Cardiac fibroblast (primary cell): ENCODE measurements around the gene ABR.

ENCODE experiments used
- DNase-seq, 2 donors: peaks; one replicate each; pipeline versions ENCODE4 v3.0.0 to v3.0.0-alpha.2; 2010; ENCODE audit warnings: low read depth in 2 of 2
- H3K4me3 ChIP-seq, 2 donors: replicated peaks in 1 of 2; 1 replicate in 1 of 2; 2 replicates in 1 of 2; pipeline ENCODE4 v1.5.1; 2011; ENCODE audit warnings: low read depth in 2 of 2, low read length in 2 of 2, mild to moderate bottlenecking in 2 of 2, moderate library complexity in 1 of 2
- TF ChIP-seq, protein P1 (sequence below): IDR thresholded peaks from one replicate; pipeline ENCODE4 v1.5.1; 2011; ENCODE audit warnings: low read depth, mild to moderate bottlenecking, low read length, inconsistent platforms

The ABR gene

GRCh38 chr17:1120596-1121441, 59.0 kb downstream of the ABR start:
- DNase-seq: no peak
- TF ChIP-seq, protein P1, sequence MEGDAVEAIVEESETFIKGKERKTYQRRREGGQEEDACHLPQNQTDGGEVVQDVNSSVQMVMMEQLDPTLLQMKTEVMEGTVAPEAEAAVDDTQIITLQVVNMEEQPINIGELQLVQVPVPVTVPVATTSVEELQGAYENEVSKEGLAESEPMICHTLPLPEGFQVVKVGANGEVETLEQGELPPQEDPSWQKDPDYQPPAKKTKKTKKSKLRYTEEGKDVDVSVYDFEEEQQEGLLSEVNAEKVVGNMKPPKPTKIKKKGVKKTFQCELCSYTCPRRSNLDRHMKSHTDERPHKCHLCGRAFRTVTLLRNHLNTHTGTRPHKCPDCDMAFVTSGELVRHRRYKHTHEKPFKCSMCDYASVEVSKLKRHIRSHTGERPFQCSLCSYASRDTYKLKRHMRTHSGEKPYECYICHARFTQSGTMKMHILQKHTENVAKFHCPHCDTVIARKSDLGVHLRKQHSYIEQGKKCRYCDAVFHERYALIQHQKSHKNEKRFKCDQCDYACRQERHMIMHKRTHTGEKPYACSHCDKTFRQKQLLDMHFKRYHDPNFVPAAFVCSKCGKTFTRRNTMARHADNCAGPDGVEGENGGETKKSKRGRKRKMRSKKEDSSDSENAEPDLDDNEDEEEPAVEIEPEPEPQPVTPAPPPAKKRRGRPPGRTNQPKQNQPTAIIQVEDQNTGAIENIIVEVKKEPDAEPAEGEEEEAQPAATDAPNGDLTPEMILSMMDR: no peak
- H3K4me3 ChIP-seq: no peak overlapping the region

DNA sequence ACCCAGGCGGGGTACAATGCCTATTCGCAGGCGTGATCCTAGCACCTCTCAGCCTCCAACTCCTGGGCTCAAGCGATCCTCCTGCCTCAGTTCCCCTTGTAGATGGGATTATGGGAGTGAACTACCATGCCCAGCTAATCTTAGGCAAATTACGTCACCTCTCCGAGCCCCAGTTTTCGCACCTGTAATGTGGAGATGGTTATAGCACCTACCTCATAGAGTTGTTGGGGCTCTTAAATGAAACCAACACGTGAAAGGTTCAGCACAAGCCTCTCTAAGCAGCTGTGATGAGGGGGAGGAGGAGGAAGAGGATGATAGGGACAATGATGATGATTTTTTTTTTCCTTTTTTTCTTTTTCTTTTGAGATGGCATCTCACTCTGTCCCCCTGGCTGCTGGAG, 59.9 kb downstream of the ABR start:
- TF ChIP-seq, protein P1: no peak
- DNase-seq: no peak
- no peak overlapping the region for H3K4me3 ChIP-seq

DNA sequence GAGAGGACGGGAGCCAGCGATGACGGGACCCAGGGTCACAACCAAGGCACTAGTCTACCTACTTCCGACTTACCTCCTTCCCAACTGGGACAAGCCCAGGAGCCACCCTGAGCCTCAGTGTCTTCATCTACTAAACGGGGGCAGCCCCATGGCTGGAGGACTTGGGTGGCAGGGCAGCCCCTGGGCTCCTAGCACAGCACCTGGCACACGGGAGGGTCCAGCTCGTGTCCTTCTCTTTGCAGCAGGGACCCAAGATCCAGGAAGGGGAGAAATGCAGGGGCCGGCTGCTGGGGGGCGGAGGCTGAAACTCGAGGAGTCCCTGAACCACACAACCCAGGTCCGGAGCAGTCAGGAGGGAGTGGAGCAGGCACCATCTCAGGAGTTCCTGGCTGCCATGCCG, 63.2 kb downstream of the ABR start:
- no peak for DNase-seq
- TF ChIP-seq, protein P1: no peak
- H3K4me3 ChIP-seq: no peak overlapping the region

DNA sequence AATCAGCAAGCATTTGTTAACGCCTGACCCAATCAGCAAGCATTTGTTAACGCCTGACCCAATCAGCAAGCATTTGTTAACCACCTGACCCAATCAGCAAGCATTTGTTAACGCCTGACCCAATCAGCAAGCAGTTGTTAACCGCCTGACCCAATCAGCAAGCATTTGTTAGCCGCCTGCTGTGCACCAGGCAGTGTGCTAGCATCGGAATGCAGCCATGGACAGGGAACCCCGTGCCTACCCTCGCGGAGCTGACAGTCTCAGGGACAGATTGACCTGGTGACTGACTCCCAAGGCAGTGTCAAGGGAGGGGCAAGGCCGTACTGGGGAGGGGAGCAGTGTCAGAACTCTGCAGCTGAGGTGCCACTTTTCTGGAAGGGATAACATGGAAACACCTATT, 66.9 kb downstream of the ABR start:
- TF ChIP-seq, protein P1: no peak
- no peak overlapping the region for H3K4me3 ChIP-seq
- no peak for DNase-seq

DNA sequence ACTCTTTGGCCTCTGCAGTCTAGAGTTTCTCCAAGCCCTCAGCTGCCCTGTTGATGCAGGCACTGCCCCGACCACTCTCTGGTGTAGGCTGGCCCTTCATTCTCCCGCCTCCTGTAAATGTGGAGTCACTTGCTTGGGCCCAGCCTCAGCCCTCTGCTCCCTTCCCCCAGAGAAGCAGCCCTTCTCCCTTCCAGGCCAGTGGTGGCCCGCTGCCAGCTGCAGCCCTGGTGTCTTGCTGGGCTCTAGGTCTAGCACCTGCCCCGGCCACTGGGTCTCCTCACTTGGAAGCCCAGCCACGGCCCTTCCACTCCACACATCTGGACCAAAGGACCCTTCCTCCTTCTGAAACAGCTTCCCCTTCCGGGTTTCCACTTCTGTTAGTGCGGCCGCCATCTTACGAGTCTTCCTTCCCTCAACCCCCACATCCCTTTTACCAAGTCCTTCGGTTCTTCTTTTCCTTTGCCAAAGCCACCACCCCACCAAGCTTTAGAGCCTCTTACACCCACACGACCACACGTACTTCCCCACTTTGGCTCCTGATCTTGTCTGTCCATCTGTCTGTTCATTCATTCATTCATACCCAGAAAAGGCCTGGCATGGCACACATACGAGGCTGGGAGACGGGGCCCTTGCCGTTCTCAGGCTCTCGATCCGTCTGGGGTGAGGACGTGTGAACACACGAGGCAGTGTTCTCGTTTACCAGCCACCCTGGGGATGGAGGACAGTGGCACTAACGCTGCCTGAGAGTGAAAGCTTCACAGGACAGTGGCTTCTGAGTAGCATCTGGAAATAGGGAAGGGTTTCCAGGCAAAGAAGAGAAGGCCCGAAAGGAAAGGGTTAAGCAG, 68.0 kb downstream of the ABR start:
- H3K4me3 ChIP-seq: no peak overlapping the region
- TF ChIP-seq, protein P1: no peak
- DNase-seq: peak in 1 of 2 donors; percentile 66

DNA sequence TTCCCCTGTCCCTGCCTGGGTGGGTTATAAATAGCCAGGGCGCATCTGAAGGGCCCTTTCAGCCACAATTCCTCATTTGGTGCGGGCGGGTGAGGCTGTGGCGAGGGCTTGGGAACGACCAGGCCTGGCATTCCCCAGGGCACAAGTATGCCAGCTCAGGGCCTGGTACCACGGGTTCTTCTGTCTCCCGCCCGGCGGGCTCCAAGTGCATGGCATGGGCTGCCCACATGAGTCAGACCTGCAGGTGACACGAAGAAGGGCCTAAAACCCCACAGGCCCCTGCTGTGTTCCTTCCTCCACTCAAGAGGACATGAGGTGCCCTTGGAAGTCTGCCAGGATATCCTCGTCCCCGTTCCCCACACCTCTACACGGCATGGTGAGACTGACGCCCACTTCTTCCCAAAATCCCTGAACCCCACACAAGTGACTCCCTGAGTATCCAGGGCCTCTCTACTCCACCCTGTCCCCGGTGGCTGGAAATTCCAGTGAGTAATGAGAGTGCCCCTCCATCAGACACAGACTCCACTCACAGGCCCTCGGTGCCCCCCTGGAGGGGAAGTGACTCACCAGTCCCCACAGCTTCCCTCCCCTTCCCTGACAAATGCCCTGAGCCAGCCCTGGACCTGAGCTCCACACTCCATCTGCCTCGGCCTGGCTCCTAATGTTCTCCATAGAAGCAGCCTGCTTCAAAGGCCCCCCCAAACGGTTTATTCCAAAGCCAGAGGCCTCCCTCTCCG, 68.8 kb downstream of the ABR start:
- TF ChIP-seq, protein P1: no peak
- DNase-seq: peak; percentile 71 to 90
- no peak overlapping the region for H3K4me3 ChIP-seq
